B cell (primary cell): Measurements from ENCODE around the gene WBP2. TPM values are rescaled to one million over a fixed set of nuclear protein-coding genes. Genes with fewer than 3 reads are reported as not detected.

Experiments
- ATAC-seq: fragments of 200-7000 bp; cut with Tn5 transposase; one replicate; pipeline ENCODE4 v1.10.0; 2021; ENCODE audit warnings: low read depth, mild to moderate bottlenecking, moderate number of reproducible peaks, moderate library complexity
- CTCF ChIA-PET: fragments of 350-600 bp; sonication (Branson Sonifier 250); formaldehyde crosslinking; loops from one replicate; lab custom pipeline; 2021; ENCODE audit warnings: antibody characterized with exemption, inconsistent platforms; lab: Charles Lee
- POLR2A ChIA-PET: fragments of 350-600 bp; sonication (Branson Sonifier 250); formaldehyde crosslinking; loops from one replicate; lab custom pipeline; 2021; ENCODE audit warnings: antibody characterized with exemption; lab: Charles Lee
- DNase-seq: peaks from one replicate; pipeline ENCODE4 v3.0.0; 2013
- H2AFZ ChIP-seq: 2 replicates; pipeline ENCODE4 v1.6.1; 2012; ENCODE audit warnings: mild to moderate bottlenecking, low read depth, low read length; ENCODE audit not compliant: insufficient read depth, poor library complexity, severe bottlenecking
- H3K27ac ChIP-seq, 2 donors: 1 replicate in 1 of 2; 2 replicates in 1 of 2; pipeline ENCODE4 v1.5.1; 2012 to 2013; ENCODE audit warnings: low read length in 2 of 2, mild to moderate bottlenecking in 2 of 2, moderate library complexity in 1 of 2
- H3K27me3 ChIP-seq, 4 experiments: fragments of 200-600 bp in 1 of 4; sonication (generic) in 1 of 4; replicated peaks in 1 of 4; 1 replicate in 2 of 4; 2 replicates in 2 of 4; pipeline versions ENCODE4 v1.6.1 to v1.7.0; 2013 to 2016; ENCODE audit warnings: low read length in 3 of 4, mild to moderate bottlenecking in 2 of 4, mixed read lengths in 1 of 4, moderate library complexity in 1 of 4; ENCODE audit not compliant: insufficient read depth in 4 of 4, control insufficient read depth in 3 of 4; ENCODE audit errors: control extremely low read depth in 1 of 4
- H3K36me3 ChIP-seq, 2 experiments: replicated peaks in 1 of 2; 1 replicate in 1 of 2; 2 replicates in 1 of 2; pipeline versions ENCODE4 v1.6.1 to v1.7.1; 2013; ENCODE audit warnings: low read length in 1 of 2; ENCODE audit not compliant: insufficient read depth in 2 of 2, control insufficient read depth in 1 of 2; ENCODE audit errors: control extremely low read depth in 1 of 2, extremely low read depth in 1 of 2
- H3K4me1 ChIP-seq, 2 donors: fragments of 200-600 bp in 1 of 2; sonication (generic) in 1 of 2; 1 replicate in 1 of 2; 2 replicates in 1 of 2; pipeline versions ENCODE4 v1.5.1 to v1.6.1; 2013 to 2017; ENCODE audit warnings: low read length in 2 of 2; ENCODE audit not compliant: control insufficient read depth in 2 of 2, insufficient read depth in 2 of 2
- H3K4me2 ChIP-seq: replicated peaks from 2 replicates; pipeline ENCODE3; 2012; ENCODE audit warnings: mild to moderate bottlenecking, low read depth, low read length; ENCODE audit not compliant: poor library complexity, severe bottlenecking
- H3K4me3 ChIP-seq, 5 experiments: fragments of 200-600 bp in 1 of 5; sonication (generic) in 1 of 5; 1 replicate in 3 of 5; 2 replicates in 2 of 5; pipeline versions ENCODE4 v1.5.1 to v1.7.0; 2011 to 2016; ENCODE audit warnings: low read length in 4 of 5, mild to moderate bottlenecking in 4 of 5, low read depth in 2 of 5, control low read depth in 1 of 5, moderate library complexity in 1 of 5; ENCODE audit not compliant: insufficient read depth in 1 of 5; ENCODE audit errors: control extremely low read depth in 1 of 5, extremely low read depth in 1 of 5
- H3K79me2 ChIP-seq: fragments of 200-600 bp; sonication (generic); one replicate; pipeline ENCODE4 v1.6.0; 2016; ENCODE audit warnings: low read length; ENCODE audit not compliant: control insufficient read depth, insufficient read depth
- H3K9ac ChIP-seq: fragments of 200-600 bp; sonication (generic); 2 replicates; pipeline ENCODE4 v1.6.1; 2017; ENCODE audit warnings: mild to moderate bottlenecking, low read length, moderate library complexity
- H3K9me3 ChIP-seq, 3 donors: one replicate each; pipeline versions ENCODE4 v1.6.1 to v1.7.1; 2013; ENCODE audit warnings: low read length in 2 of 3; ENCODE audit not compliant: control insufficient read depth in 2 of 3, insufficient read depth in 1 of 3; ENCODE audit errors: control extremely low read depth in 1 of 3
- H4K20me1 ChIP-seq: 2 replicates; pipeline ENCODE4 v1.6.0; 2012; ENCODE audit warnings: mild to moderate bottlenecking, low read length; ENCODE audit not compliant: insufficient read depth, control insufficient read depth, poor library complexity, severe bottlenecking
- H3K27ac Mint-ChIP-seq: one replicate; pipeline ENCODE4 v1.8.0; 2021; ENCODE audit warnings: mixed read lengths
- H3K27me3 Mint-ChIP-seq: one replicate; pipeline ENCODE4 v1.8.0; 2021; ENCODE audit warnings: mixed read lengths
- H3K4me1 Mint-ChIP-seq: one replicate; pipeline ENCODE4 v1.8.0; 2021; ENCODE audit warnings: mixed read lengths
- H3K4me3 Mint-ChIP-seq: one replicate; pipeline ENCODE4 v1.8.0; 2021; ENCODE audit warnings: mixed read lengths
- H3K9me3 Mint-ChIP-seq: one replicate; pipeline ENCODE4 v1.8.0; 2022; ENCODE audit warnings: mixed read lengths; ENCODE audit not compliant: insufficient read depth
- EZH2 ChIP-seq: IDR thresholded peaks from 2 replicates; pipeline ENCODE4 v1.6.1; 2012; ENCODE audit warnings: borderline replicate concordance, low read depth, mild to moderate bottlenecking, moderate library complexity, low read length; ENCODE audit not compliant: insufficient read depth, poor library complexity, severe bottlenecking
- WGBS: methylation state at CpG from one replicate; pipeline ENCODE4 v1.1.5; 2013; ENCODE audit warnings: missing lambda C conversion rate; ENCODE audit not compliant: insufficient coverage; 5-methylcytosine and 5-hydroxymethylcytosine counted together
- intact Hi-C: fragments of 100-400 bp; cut with micrococcal nuclease; formaldehyde crosslinking; loops from one replicate; pipeline ENCODE4 v1.10.0; 2022
- polyA plus RNA-seq: library from polyadenylated mRNA; depleted of rRNA; stranded (reverse); fragments of >200 nt; gene quantifications from 2 replicates; pipeline ENCODE4 v1.2.3, GENCODE V29; 2012
- total RNA-seq, 2 donors: library from RNA; stranded (reverse); fragments of 120-200 nt in 1 of 2; gene quantifications; 1 replicate in 1 of 2; 2 replicates in 1 of 2; pipeline versions ENCODE4 v1.2.3 to v1.2.4, GENCODE V29; 2013 to 2022
- TF ChIP-seq, protein P1 (sequence below): fragments of 200-600 bp; IDR thresholded peaks from one replicate; pipeline ENCODE4 v1.8.0; 2022; ENCODE audit warnings: antibody characterized with exemption, mild to moderate bottlenecking

WBP2 gene
- total and polyA plus RNA-seq, 2 donors (not counting 1 experiment from before 2014, with no cell fraction given), result 88.6 to 140 TPM

DNA sequence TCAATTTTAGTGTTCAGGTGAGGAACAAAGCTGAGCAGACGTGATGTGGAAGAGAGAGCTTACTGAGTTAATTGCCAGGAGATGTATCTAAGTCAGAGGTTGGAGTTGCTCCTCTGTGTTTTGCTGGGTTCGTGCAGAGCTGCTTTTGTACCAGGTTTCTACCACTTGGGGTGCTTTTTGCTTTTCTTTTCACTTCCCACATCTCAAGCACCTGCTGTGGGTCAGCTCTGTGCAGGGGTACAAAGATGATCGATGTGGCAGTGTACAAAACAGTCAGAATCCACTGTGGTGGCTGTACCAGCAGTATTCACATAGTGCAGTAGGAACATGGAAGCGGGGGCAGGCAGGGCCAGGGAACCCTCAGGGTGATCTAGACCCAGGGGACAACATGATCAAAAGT is 55.7 kb downstream of the WBP2 start:
- intact Hi-C loops, result no loop called here
- Histone ChIP-seq H3K36me3 (peaks cover 3 to 29% of the 10 kb centered on the region in 2 experiments), H2AFZ (no peak overlapping the region), H3K4me3 (no peak overlapping the region), H3K27me3 (no peaks in the 10 kb centered on the region), H3K4me2 (no peak overlapping the region), H3K27ac (no peak overlapping the region), H3K79me2 (peaks cover 74% of the 10 kb centered on the region), H3K9ac (no peak overlapping the region), H3K9me3 (no peaks in the 10 kb centered on the region), H4K20me1 (peaks cover 4% of the 10 kb centered on the region), H3K4me1 (no peaks in the 10 kb centered on the region)
- POLR2A ChIA-PET, result interaction anchor here (0.6 kb wide), 1 partner anchor 16 kb away, joined by 3 read pairs; no protein-coding TSS in a partner anchor
- CTCF ChIA-PET, result no interaction called here
- ATAC-seq (no peak), DNase-seq (no peak)
- no peak overlapping the region for H3K4me3 Mint-ChIP-seq
- WGBS, result 77% methylated on average over 3 of the region's 4 CpGs
- TF ChIP-seq, protein P1, sequence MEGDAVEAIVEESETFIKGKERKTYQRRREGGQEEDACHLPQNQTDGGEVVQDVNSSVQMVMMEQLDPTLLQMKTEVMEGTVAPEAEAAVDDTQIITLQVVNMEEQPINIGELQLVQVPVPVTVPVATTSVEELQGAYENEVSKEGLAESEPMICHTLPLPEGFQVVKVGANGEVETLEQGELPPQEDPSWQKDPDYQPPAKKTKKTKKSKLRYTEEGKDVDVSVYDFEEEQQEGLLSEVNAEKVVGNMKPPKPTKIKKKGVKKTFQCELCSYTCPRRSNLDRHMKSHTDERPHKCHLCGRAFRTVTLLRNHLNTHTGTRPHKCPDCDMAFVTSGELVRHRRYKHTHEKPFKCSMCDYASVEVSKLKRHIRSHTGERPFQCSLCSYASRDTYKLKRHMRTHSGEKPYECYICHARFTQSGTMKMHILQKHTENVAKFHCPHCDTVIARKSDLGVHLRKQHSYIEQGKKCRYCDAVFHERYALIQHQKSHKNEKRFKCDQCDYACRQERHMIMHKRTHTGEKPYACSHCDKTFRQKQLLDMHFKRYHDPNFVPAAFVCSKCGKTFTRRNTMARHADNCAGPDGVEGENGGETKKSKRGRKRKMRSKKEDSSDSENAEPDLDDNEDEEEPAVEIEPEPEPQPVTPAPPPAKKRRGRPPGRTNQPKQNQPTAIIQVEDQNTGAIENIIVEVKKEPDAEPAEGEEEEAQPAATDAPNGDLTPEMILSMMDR, result no peak
- TF ChIP-seq EZH2, result no peak
- no peaks in the 10 kb centered on the region for H3K9me3 Mint-ChIP-seq
- peaks cover 5% of the 10 kb centered on the region for H3K4me1 Mint-ChIP-seq
- no peaks in the 10 kb centered on the region for H3K27me3 Mint-ChIP-seq
- H3K27ac Mint-ChIP-seq, result no peak overlapping the region

GRCh38 chr17:75795820-75796607 is 59.1 kb downstream of the WBP2 start:
- no peak for TF ChIP-seq EZH2
- TF ChIP-seq, protein P1, result no peak
- ATAC-seq (no peak), DNase-seq (no peak)
- Mint-ChIP-seq H3K4me1 (peaks cover 2% of the 10 kb centered on the region), H3K27ac (no peak overlapping the region), H3K27me3 (no peaks in the 10 kb centered on the region), H3K4me3 (no peak overlapping the region), H3K9me3 (no peaks in the 10 kb centered on the region)
- Histone ChIP-seq H3K4me2 (no peak overlapping the region), H3K36me3 (peaks cover 5 to 48% of the 10 kb centered on the region in 2 experiments), H3K4me1 (no peaks in the 10 kb centered on the region), H3K27me3 (no peaks in the 10 kb centered on the region), H3K27ac (no peak overlapping the region), H3K79me2 (peaks cover 82% of the 10 kb centered on the region), H3K4me3 (no peak overlapping the region), H3K9ac (no peak overlapping the region), H2AFZ (no peak overlapping the region), H4K20me1 (peaks cover 15% of the 10 kb centered on the region), H3K9me3 (no peaks in the 10 kb centered on the region)
- intact Hi-C loops, result no loop called here
- 100% methylated on average over 1 of the region's 8 CpGs for WGBS
- CTCF ChIA-PET, result interaction anchor here (0.9 to 2.0 kb wide), 5 partner anchors 9 to 46 kb away, joined by 3 to 7 read pairs (median 6); no protein-coding TSS in a partner anchor
- POLR2A ChIA-PET, result interaction anchor here (0.7 kb wide), 1 partner anchor 8 kb away, joined by 6 read pairs; no protein-coding TSS in a partner anchor
